ENCODE data around the gene LZTS2.

LZTS2 gene

DNA sequence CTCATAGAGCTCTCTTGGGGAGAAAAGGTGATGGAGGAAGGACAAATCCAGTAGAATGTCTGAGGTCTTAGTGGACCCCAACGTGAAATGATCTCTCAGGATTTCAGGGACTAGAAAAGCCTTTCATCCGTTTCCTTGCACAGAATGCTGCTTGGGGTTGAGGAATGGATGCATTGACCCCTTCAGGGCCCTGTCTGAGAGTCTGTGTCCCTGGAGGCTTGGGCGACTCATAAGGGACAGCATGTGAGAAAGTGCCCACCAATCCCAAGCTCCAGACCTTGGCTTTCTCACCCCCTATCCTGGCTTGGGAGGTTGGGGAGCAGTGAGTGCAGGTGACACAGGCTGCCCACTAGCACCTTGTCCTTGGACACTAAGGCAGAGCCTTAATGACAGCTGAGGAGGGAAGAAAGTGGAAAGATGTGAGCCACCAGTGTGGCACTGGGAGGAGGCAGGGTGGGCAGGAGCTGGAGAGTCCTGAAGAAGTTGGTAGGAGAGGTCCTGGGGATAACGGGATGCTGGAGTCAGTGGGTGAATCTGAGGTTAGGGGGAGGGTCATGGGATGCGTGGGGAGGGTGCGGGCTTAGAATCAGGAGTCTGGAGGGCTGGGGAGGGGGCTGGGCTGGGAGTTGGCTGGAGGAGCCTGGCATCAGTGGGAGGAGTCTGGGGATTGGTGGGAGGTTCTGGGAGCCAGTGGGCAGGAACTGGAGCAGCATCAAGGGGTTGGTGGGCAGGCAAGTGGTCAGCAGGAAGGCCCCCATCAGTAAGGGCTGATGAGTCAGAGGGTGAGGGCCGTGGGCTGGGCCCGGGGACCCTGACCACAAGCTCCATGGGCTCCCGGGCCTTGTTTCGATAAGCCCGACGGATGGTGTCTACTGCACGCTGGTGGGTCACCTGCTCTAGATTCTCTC lies 8.6 kb downstream of the LZTS2 start:
- DNase-seq (ENCODE audit: extremely low spot score): no peak
- CTCF ChIA-PET: interaction anchor here (0.6 to 2.6 kb wide), 3 partner anchors 10 to 1485 kb away, joined by 3 to 12 read pairs (median 4); no protein-coding TSS in a partner anchor
- TF ChIP-seq CTBP1 (IDR thresholded peaks at IDR 0.05; ENCODE audit: borderline replicate concordance) (no peak), FOXM1 (IDR thresholded peaks at IDR 0.05; ENCODE audit: borderline replicate concordance) (no peak), ELF4 (IDR thresholded peaks at IDR 0.05) (no peak), NFRKB (IDR thresholded peaks at IDR 0.05) (no peak), HDGF (IDR thresholded peaks at IDR 0.05; ENCODE audit: borderline replicate concordance) (no peak), LEF1 (IDR thresholded peaks at IDR 0.05; ENCODE audit: borderline replicate concordance) (no peak), TARDBP (IDR thresholded peaks at IDR 0.05) (no peak), L3MBTL2 (conservative IDR thresholded peaks at IDR 0.05) (no peak), SP1 (IDR thresholded peaks at IDR 0.05) (no peak), ZNF384 (IDR thresholded peaks at IDR 0.05) (no peak), SUZ12 (IDR thresholded peaks at IDR 0.05) (no peak), BHLHE40 (IDR thresholded peaks at IDR 0.05; ENCODE audit: borderline replicate concordance) (no peak), ARNT (IDR thresholded peaks at IDR 0.05) (no peak)
- TF ChIP-seq, protein P1, sequence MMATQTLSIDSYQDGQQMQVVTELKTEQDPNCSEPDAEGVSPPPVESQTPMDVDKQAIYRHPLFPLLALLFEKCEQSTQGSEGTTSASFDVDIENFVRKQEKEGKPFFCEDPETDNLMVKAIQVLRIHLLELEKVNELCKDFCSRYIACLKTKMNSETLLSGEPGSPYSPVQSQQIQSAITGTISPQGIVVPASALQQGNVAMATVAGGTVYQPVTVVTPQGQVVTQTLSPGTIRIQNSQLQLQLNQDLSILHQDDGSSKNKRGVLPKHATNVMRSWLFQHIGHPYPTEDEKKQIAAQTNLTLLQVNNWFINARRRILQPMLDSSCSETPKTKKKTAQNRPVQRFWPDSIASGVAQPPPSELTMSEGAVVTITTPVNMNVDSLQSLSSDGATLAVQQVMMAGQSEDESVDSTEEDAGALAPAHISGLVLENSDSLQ (IDR thresholded peaks at IDR 0.05): no peak
- POLR2A ChIA-PET: interaction anchor here (1.3 to 1.7 kb wide), 4 partner anchors 10 to 95 kb away, joined by 3 to 4 read pairs (median 4); no protein-coding TSS in a partner anchor

DNA sequence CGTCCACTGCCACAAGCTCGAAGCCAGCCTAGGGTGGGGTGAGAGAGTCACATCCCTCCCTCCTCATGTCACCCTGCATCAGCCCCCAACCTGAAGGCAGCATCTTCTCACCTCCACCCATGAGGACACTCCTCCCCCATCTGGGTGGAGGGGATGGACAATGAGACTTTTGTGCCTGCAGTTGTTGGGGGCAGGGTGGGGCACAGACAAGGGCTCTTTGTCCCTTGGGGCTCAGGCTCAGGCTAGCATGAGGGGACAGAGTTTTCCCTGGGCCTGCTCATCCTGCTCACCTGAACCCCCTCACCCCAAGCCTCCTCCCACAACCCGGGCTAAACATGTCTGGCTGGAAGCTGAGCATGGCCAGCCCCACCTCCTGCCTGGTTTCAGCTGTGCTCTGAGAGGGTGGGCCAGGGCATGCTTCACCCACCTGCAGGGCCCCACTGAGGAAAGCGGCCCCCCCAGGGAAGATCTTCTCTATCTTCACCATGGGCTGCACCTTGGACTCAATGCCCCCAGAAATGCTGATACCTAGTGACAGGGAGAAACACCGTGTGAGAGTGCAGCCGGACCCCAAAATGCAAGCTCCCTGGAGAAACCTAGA lies 9.3 kb downstream of the LZTS2 start:
- DNase-seq (ENCODE audit: extremely low spot score): no peak
- TF ChIP-seq CTBP1 (IDR thresholded peaks at IDR 0.05; ENCODE audit: borderline replicate concordance) (no peak), ZNF384 (IDR thresholded peaks at IDR 0.05) (no peak), FOXM1 (IDR thresholded peaks at IDR 0.05; ENCODE audit: borderline replicate concordance) (no peak), L3MBTL2 (conservative IDR thresholded peaks at IDR 0.05) (no peak)
- TF ChIP-seq, protein P1 (IDR thresholded peaks at IDR 0.05): no peak
- CTCF ChIA-PET: interaction anchor here (2.6 to 3.1 kb wide), 2 partner anchors 11 to 15 kb away, joined by 10 to 12 read pairs; no protein-coding TSS in a partner anchor
- POLR2A ChIA-PET: interaction anchor here (1.4 to 4.1 kb wide), 2 partner anchors 11 to 34 kb away, joined by 4 to 27 read pairs; partner anchors contain the start of gene LZTS2

DNA sequence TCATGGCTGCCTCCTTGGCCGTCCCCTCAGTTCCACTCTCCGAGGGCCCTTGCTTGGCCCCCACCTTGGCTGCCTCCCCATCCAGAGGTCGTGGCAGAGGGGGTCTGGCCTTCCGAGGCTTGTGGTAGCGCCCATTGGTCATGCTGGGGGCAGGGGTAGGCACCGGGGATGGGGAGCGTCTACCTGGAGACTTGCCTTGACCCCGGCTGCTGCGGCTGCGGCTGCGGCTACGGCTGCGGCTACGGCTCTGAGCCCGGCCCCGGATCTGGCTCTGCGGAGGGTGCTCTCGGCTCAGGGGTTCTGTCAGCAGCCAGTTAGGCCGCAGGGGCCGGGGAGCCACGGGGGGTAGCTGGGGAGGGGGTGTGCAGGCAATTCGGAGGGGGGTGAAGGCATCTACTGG lies 10.7 kb downstream of the LZTS2 start:
- ChIA-PET POLR2A (interaction anchor here (4.1 kb wide), 1 partner anchor 12 kb away, joined by 27 read pairs; the partner anchor contains the start of gene LZTS2), CTCF (interaction anchor here (1.0 to 3.1 kb wide), 5 partner anchors 8 to 19 kb away, joined by 4 to 12 read pairs (median 7); partner anchors contain the start of gene LZTS2)
- TF ChIP-seq LEF1 (IDR thresholded peaks at IDR 0.05; ENCODE audit: borderline replicate concordance) (no peak), ELF4 (IDR thresholded peaks at IDR 0.05) (no peak), BHLHE40 (IDR thresholded peaks at IDR 0.05; ENCODE audit: borderline replicate concordance) (no peak), FOXM1 (IDR thresholded peaks at IDR 0.05; ENCODE audit: borderline replicate concordance) (no peak), ARNT (IDR thresholded peaks at IDR 0.05) (no peak), ZNF384 (IDR thresholded peaks at IDR 0.05) (no peak), SUZ12 (IDR thresholded peaks at IDR 0.05) (no peak), HDGF (IDR thresholded peaks at IDR 0.05; ENCODE audit: borderline replicate concordance) (no peak), FOXA1 (IDR thresholded peaks at IDR 0.05) (no peak), FOXK2 (IDR thresholded peaks at IDR 0.05) (no peak), TARDBP (IDR thresholded peaks at IDR 0.05) (no peak), SP1 (IDR thresholded peaks at IDR 0.05) (no peak), NFRKB (IDR thresholded peaks at IDR 0.05) (no peak), L3MBTL2 (conservative IDR thresholded peaks at IDR 0.05) (no peak), CTBP1 (IDR thresholded peaks at IDR 0.05; ENCODE audit: borderline replicate concordance) (no peak)
- TF ChIP-seq, protein P1 (IDR thresholded peaks at IDR 0.05): no peak
- DNase-seq (ENCODE audit: extremely low spot score): no peak

DNA sequence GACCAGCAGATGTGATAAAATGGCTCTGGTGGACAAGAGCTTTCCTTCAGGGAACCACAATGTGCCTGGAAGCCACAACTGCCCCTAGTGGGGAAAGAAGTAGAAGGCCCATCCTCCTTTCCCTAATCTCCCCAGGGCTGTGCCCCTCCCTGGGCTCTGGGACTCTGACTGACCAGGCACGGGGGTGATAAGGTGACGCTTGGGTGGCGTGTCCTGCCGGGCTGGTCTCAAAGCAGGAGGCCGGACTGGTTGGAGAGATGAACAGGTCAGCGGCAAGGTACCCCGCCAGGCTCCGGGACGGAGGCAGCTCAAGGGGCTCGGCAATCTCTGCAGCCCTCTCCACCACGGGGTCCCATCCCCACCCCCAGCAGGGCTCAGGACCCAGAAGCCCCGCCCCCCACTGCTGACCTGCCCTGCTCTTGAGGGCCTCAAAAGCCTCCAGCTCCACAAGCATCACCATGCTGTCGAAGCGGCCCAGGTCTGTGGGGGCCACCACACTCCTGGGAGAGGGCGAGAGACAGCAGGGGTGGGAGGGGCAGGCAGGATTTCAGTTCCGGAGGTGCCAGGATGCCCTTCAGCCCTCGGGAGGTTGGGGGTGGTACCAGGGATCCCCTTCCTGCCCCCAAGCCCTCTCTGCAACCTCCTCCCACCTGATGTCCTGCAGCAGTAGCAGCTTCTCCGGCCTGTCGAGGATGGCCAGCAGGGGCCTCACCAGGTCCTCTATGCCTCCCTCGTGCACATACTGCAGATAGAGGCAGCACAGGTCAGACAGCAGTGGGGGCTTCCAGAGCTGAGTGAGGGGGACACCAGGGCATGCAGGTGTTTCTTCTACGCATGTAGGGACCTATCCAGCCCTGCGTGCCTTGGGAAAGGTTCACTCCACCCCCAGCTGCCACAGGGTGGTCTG lies 12.2 kb downstream of the LZTS2 start:
- POLR2A ChIA-PET: interaction anchor here (1.9 to 4.1 kb wide), 2 partner anchors 14 to 18 kb away, joined by 6 to 27 read pairs; partner anchors contain the start of gene LZTS2
- CTCF ChIA-PET: interaction anchor here (0.6 to 3.1 kb wide), 9 partner anchors 9 to 1097 kb away, joined by 3 to 25 read pairs (median 7); partner anchors contain the start of genes LZTS2, PDZD7 and SFXN3
- no peak for TF ChIP-seq BHLHE40 (IDR thresholded peaks at IDR 0.05; ENCODE audit: borderline replicate concordance)
- peak; percentile 67 for DNase-seq (ENCODE audit: extremely low spot score)

Data from HEK293T (cell line).